Stomach (tissue), 4 donors: ENCODE data around the gene NLRC3.

Experiments
- EP300 ChIP-seq: sonication (generic); formaldehyde crosslinking; IDR thresholded peaks from one replicate; pipeline ENCODE4 v1.6.1; 2017; ENCODE audit warnings: antibody characterized with exemption
- POLR2A ChIP-seq, 4 donors: fragments of 450-650 bp; IDR thresholded peaks; one replicate each; pipeline ENCODE4 v1.6.1; 2016; ENCODE audit warnings: antibody characterized with exemption in 4 of 4, control low read depth in 2 of 4, mild to moderate bottlenecking in 1 of 4, moderate library complexity in 1 of 4
- POLR2AphosphoS5 ChIP-seq, 3 donors: sonication (generic); formaldehyde crosslinking; IDR thresholded peaks; one replicate each; pipeline ENCODE4 v1.6.1; 2016; ENCODE audit warnings: antibody characterized with exemption in 3 of 3
- TF ChIP-seq, protein P1 (sequence below), 7 experiments: fragments of 450-650 bp in 4 of 7; fragments of 200-600 bp in 3 of 7; sonication (generic) in 3 of 7; IDR thresholded peaks; one replicate each; pipeline ENCODE4 v1.5.1; 2016 to 2019; ENCODE audit warnings: antibody characterized with exemption in 7 of 7, control low read depth in 2 of 7, mild to moderate bottlenecking in 1 of 7

DNA sequence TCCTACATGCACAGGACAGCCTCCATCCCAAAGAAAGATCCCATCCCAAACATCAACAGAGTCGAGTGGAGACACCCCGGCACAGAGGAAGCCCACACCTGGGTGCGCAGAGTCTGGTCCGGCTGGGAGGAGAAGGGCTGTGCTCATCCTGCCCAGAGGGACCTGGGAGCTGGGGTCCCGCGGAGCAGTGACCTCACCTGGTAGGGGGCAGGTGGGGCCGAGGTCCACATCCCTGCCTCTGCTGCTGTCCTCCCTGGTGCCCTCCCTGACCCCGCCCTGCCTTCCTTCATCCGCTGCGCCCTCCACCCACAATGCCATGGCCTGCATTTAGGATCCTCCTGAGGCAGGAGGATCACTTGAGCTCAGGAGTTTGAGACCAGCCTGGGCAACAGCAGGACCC lies 84.8 kb downstream of the NLRC3 start:
- TF ChIP-seq POLR2AphosphoS5 (IDR thresholded peaks at IDR 0.05) (no peak), POLR2A (IDR thresholded peaks at IDR 0.05) (no peak), EP300 (no peak)
- TF ChIP-seq, protein P1, sequence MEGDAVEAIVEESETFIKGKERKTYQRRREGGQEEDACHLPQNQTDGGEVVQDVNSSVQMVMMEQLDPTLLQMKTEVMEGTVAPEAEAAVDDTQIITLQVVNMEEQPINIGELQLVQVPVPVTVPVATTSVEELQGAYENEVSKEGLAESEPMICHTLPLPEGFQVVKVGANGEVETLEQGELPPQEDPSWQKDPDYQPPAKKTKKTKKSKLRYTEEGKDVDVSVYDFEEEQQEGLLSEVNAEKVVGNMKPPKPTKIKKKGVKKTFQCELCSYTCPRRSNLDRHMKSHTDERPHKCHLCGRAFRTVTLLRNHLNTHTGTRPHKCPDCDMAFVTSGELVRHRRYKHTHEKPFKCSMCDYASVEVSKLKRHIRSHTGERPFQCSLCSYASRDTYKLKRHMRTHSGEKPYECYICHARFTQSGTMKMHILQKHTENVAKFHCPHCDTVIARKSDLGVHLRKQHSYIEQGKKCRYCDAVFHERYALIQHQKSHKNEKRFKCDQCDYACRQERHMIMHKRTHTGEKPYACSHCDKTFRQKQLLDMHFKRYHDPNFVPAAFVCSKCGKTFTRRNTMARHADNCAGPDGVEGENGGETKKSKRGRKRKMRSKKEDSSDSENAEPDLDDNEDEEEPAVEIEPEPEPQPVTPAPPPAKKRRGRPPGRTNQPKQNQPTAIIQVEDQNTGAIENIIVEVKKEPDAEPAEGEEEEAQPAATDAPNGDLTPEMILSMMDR (IDR thresholded peaks at IDR 0.05) = no peak
